ENCODE measurements around the gene DIABLO. TPM values are rescaled to one million over a fixed set of nuclear protein-coding genes. Genes with fewer than 3 reads are reported as not detected.

The DIABLO gene
- total RNA-seq, 1 experiment from 2014 or later = 60.1 TPM

- no peak overlapping the region for H2AFZ ChIP-seq (ENCODE audit: low read depth, low read length, poor library complexity, severe bottlenecking)
- BruUV-seq (replicated peaks) = no TSS peak
- CTCF ChIA-PET = no interaction called here
Observed at GRCh38 chr12:122184517-122184916, 41.3 kb downstream of the DIABLO start.

More at GRCh38 chr12:122184517-122184916, 41.3 kb downstream of the DIABLO start:
- ChIA-PET POLR2A (no interaction called here), RAD21 (ENCODE audit: low non-redundant PET in 1 of 2, low total read pairs in 2 of 2, uncharacterized antibody in 2 of 2, unreplicated experiment in 2 of 2) (no interaction called here)
- Histone ChIP-seq H3K36me3 (ENCODE audit: control insufficient read depth in 1 of 2, insufficient read depth in 2 of 2, low read length in 2 of 2) (no peaks in the 10 kb centered on the region), H3K4me3 (replicated peaks in 1 of 2; ENCODE audit: low read depth in 1 of 2, low read length in 2 of 2) (no peak overlapping the region), H3K4me1 (ENCODE audit: control insufficient read depth in 1 of 2, insufficient read depth in 2 of 2, low read length in 2 of 2) (no peaks in the 10 kb centered on the region), H3K27ac (ENCODE audit: low read depth, low read length) (no peak overlapping the region), H3K9ac (ENCODE audit: low read length) (no peak overlapping the region), H3K9me3 (ENCODE audit: control insufficient read depth in 1 of 2, insufficient read depth in 1 of 2, low read depth in 1 of 2, low read length in 2 of 2) (no peaks in the 10 kb centered on the region), H3K79me2 (ENCODE audit: insufficient read depth, low read length) (no peaks in the 10 kb centered on the region), H3K4me2 (ENCODE audit: low read length) (no peak overlapping the region), H3K9me2 (ENCODE audit: insufficient read depth) (no peaks in the 10 kb centered on the region), H3K27me3 (ENCODE audit: insufficient read depth, low read length) (no peaks in the 10 kb centered on the region), H4K20me1 (ENCODE audit: insufficient read depth) (no peaks in the 10 kb centered on the region)
- intact Hi-C loops (cut with micrococcal nuclease) = no loop called here
- no peak for ATAC-seq
- no peak for DNase-seq (ENCODE audit: low read depth, low spot score)
- TF ChIP-seq MAX (IDR thresholded peaks at IDR 0.05) = no peak
- TF ChIP-seq POLR2A (IDR thresholded peaks at IDR 0.05; ENCODE audit: borderline replicate concordance, extremely low read depth, insufficient read depth, insufficient read length) = no peak
- no peak for TF ChIP-seq ZFX (IDR thresholded peaks at IDR 0.05)
- TF ChIP-seq ZNF274 (IDR thresholded peaks at IDR 0.05; ENCODE audit: low read depth, low read length) = no peak
- TF ChIP-seq REST (IDR thresholded peaks at IDR 0.05; ENCODE audit: low read depth) = no peak
- no peak for TF ChIP-seq SIN3A (IDR thresholded peaks at IDR 0.05; ENCODE audit: low read depth)
- no peak for TF ChIP-seq JUND (IDR thresholded peaks at IDR 0.05)
- no peak for TF ChIP-seq EZH2 (IDR thresholded peaks at IDR 0.05)
- TF ChIP-seq CTCF (IDR thresholded peaks at IDR 0.05 in 2 of 3, conservative IDR thresholded peaks at IDR 0.05 in 1 of 3; ENCODE audit: borderline replicate concordance in 1 of 3, insufficient read depth in 1 of 3, low read depth in 2 of 3, low read length in 2 of 3) = no peak
- TF ChIP-seq CEBPB (IDR thresholded peaks at IDR 0.05; ENCODE audit: low read depth) = no peak
- no peak for TF ChIP-seq RAD21 (IDR thresholded peaks at IDR 0.05; ENCODE audit: low read depth)
- TF ChIP-seq ELF1 (IDR thresholded peaks at IDR 0.05; ENCODE audit: borderline replicate concordance, low read depth) = no peak
- no peak for TF ChIP-seq CBX3 (IDR thresholded peaks at IDR 0.05; ENCODE audit: low read depth)
- no peak for TF ChIP-seq TCF7L2 (IDR thresholded peaks at IDR 0.05; ENCODE audit: borderline replicate concordance, extremely low read depth, insufficient read depth, insufficient read length)
- no peak for TF ChIP-seq FOSL1 (IDR thresholded peaks at IDR 0.05; ENCODE audit: low read depth)

All from HCT116 (cell line).